ENCODE results near the gene ARHGEF28.

GRCh38 chr5:73858054-73858453, 232.1 kb downstream of the ARHGEF28 start:
- no peak for TF ChIP-seq TCF7L2 (IDR thresholded peaks at IDR 0.05; ENCODE audit: borderline replicate concordance, extremely low read depth, insufficient read depth, insufficient read length)
- TF ChIP-seq, protein P1, sequence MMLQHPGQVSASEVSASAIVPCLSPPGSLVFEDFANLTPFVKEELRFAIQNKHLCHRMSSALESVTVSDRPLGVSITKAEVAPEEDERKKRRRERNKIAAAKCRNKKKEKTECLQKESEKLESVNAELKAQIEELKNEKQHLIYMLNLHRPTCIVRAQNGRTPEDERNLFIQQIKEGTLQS (IDR thresholded peaks at IDR 0.05), result no peak
- TF ChIP-seq CTCF (IDR thresholded peaks at IDR 0.05 in 2 of 3, conservative IDR thresholded peaks at IDR 0.05 in 1 of 3; ENCODE audit: borderline replicate concordance in 1 of 3, insufficient read depth in 1 of 3, low read depth in 2 of 3, low read length in 2 of 3), result no peak
- no peak for TF ChIP-seq MAX (IDR thresholded peaks at IDR 0.05)
- no peak for TF ChIP-seq POLR2AphosphoS5 (IDR thresholded peaks at IDR 0.05; ENCODE audit: low read depth, low read length)
- TF ChIP-seq POLR2A (IDR thresholded peaks at IDR 0.05; ENCODE audit: borderline replicate concordance, extremely low read depth, insufficient read depth, insufficient read length), result no peak
- no peak for TF ChIP-seq ELF1 (IDR thresholded peaks at IDR 0.05; ENCODE audit: borderline replicate concordance, low read depth)
- TF ChIP-seq SP1 (IDR thresholded peaks at IDR 0.05; ENCODE audit: low read depth), result no peak
- no peak for TF ChIP-seq EZH2phosphoT487 (IDR thresholded peaks at IDR 0.05; ENCODE audit: borderline replicate concordance)
- TF ChIP-seq EZH2 (IDR thresholded peaks at IDR 0.05), result no peak
- no peak for TF ChIP-seq SIN3A (IDR thresholded peaks at IDR 0.05; ENCODE audit: low read depth)
- no peak for TF ChIP-seq YY1 (IDR thresholded peaks at IDR 0.05; ENCODE audit: extremely low read depth, insufficient replicate concordance, low read depth, low read length)
